Mesenchymal stem cell (in vitro differentiated cells and primary cell): ENCODE results near the gene ADARB2.

ENCODE experiments used
- DNase-seq: peaks from one replicate; pipeline ENCODE4 v3.0.0-alpha.2; 2013
- H2AFZ ChIP-seq: one replicate; pipeline ENCODE4 v1.6.1; 2013; ENCODE audit warnings: low read depth, mild to moderate bottlenecking, control low read depth, inconsistent platforms, low read length, moderate library complexity
- H2AK5ac ChIP-seq: 2 replicates; pipeline ENCODE4 v1.6.1; 2013; ENCODE audit warnings: low read length, moderate library complexity, mild to moderate bottlenecking, inconsistent platforms; ENCODE audit not compliant: severe bottlenecking
- H2BK120ac ChIP-seq: one replicate; pipeline ENCODE4 v1.6.1; 2013; ENCODE audit warnings: low read depth, mild to moderate bottlenecking, inconsistent platforms, low read length, moderate library complexity
- H2BK12ac ChIP-seq, 2 experiments: one replicate each; pipeline ENCODE4 v1.6.1; 2013; ENCODE audit warnings: inconsistent platforms in 2 of 2, low read length in 2 of 2, mild to moderate bottlenecking in 2 of 2, moderate library complexity in 2 of 2, control low read depth in 1 of 2
- H2BK15ac ChIP-seq: one replicate; pipeline ENCODE4 v1.6.1; 2013; ENCODE audit warnings: mild to moderate bottlenecking, low read depth, inconsistent platforms; ENCODE audit not compliant: poor library complexity, severe bottlenecking
- H2BK5ac ChIP-seq: 2 replicates; pipeline ENCODE4 v1.6.1; 2013; ENCODE audit warnings: low read depth, mild to moderate bottlenecking, low read length, control low read depth, inconsistent platforms; ENCODE audit not compliant: poor library complexity, severe bottlenecking
- H3K14ac ChIP-seq, 2 experiments: one replicate each; pipeline ENCODE4 v1.6.1; 2013; ENCODE audit warnings: inconsistent platforms in 2 of 2, low read length in 2 of 2, control low read depth in 1 of 2, mild to moderate bottlenecking in 1 of 2, moderate library complexity in 1 of 2
- H3K18ac ChIP-seq, 2 experiments: one replicate each; pipeline ENCODE4 v1.6.1; 2013; ENCODE audit warnings: inconsistent platforms in 2 of 2, low read length in 2 of 2, control low read depth in 1 of 2, low read depth in 1 of 2, mild to moderate bottlenecking in 1 of 2
- H3K23ac ChIP-seq, 2 experiments: one replicate each; pipeline ENCODE4 v1.6.1; 2013; ENCODE audit warnings: inconsistent platforms in 2 of 2, low read length in 2 of 2, mild to moderate bottlenecking in 2 of 2, moderate library complexity in 2 of 2, control low read depth in 1 of 2
- H3K27ac ChIP-seq: 2 replicates; pipeline ENCODE4 v1.5.1; 2013; ENCODE audit warnings: mild to moderate bottlenecking, moderate library complexity, low read length, control low read depth, inconsistent platforms; ENCODE audit not compliant: poor library complexity, severe bottlenecking
- H3K27me3 ChIP-seq, 2 experiments: 2 replicates each; pipeline versions ENCODE4 v1.6.1 to v1.7.0; 2013; ENCODE audit warnings: low read length in 2 of 2, mild to moderate bottlenecking in 2 of 2, moderate library complexity in 2 of 2, control low read depth in 1 of 2, inconsistent platforms in 1 of 2; ENCODE audit not compliant: control insufficient read depth in 1 of 2, insufficient read depth in 1 of 2
- H3K36me3 ChIP-seq, 2 experiments: 2 replicates each; pipeline versions ENCODE4 v1.6.1 to v1.7.0; 2013; ENCODE audit warnings: low read length in 2 of 2, control low read depth in 1 of 2, inconsistent platforms in 1 of 2, low read depth in 1 of 2, mild to moderate bottlenecking in 1 of 2; ENCODE audit not compliant: insufficient read depth in 2 of 2, control insufficient read depth in 1 of 2
- H3K4ac ChIP-seq, 2 experiments: one replicate each; pipeline ENCODE4 v1.6.1; 2013; ENCODE audit warnings: inconsistent platforms in 2 of 2, low read length in 2 of 2, mild to moderate bottlenecking in 2 of 2, moderate library complexity in 2 of 2, control low read depth in 1 of 2, low read depth in 1 of 2
- H3K4me1 ChIP-seq: 2 replicates; pipeline ENCODE4 v1.6.1; 2013; ENCODE audit warnings: low read depth, low read length, control low read depth; ENCODE audit not compliant: control insufficient read depth, insufficient read depth
- H3K4me2 ChIP-seq: 2 replicates; pipeline ENCODE4 v1.6.1; 2013; ENCODE audit warnings: low read length, mild to moderate bottlenecking, inconsistent platforms; ENCODE audit not compliant: poor library complexity, severe bottlenecking
- H3K4me3 ChIP-seq, 2 experiments: 2 replicates each; pipeline versions ENCODE4 v1.5.1 to v1.7.0; 2013; ENCODE audit warnings: low read length in 2 of 2, mild to moderate bottlenecking in 2 of 2, control low read depth in 1 of 2, low read depth in 1 of 2; ENCODE audit not compliant: insufficient read depth in 1 of 2
- H3K79me1 ChIP-seq: replicated peaks from 2 replicates; pipeline ENCODE4 v1.6.1; 2013; ENCODE audit warnings: mild to moderate bottlenecking, control low read depth, low read length, inconsistent platforms; ENCODE audit not compliant: poor library complexity, severe bottlenecking
- H3K9ac ChIP-seq: 2 replicates; pipeline ENCODE4 v1.7.0; 2013; ENCODE audit warnings: mild to moderate bottlenecking, low read length, moderate library complexity
- H3K9me3 ChIP-seq: 2 replicates; pipeline ENCODE4 v1.7.0; 2013; ENCODE audit warnings: mild to moderate bottlenecking, low read length; ENCODE audit not compliant: control insufficient read depth
- H4K8ac ChIP-seq: one replicate; pipeline ENCODE4 v1.6.1; 2013; ENCODE audit warnings: inconsistent platforms, mild to moderate bottlenecking, low read length, moderate library complexity
- H4K91ac ChIP-seq: one replicate; pipeline ENCODE4 v1.6.1; 2013; ENCODE audit warnings: mild to moderate bottlenecking, low read length, inconsistent platforms
- WGBS: methylation state at CpG from one replicate; pipeline ENCODE4 v1.1.7; 2013; ENCODE audit warnings: mixed read lengths; 5-methylcytosine and 5-hydroxymethylcytosine counted together

Gene ADARB2

GRCh38 chr10:1191752-1192151, 545.6 kb downstream of the ADARB2 start:
- Histone ChIP-seq H3K4ac (no peak overlapping the region), H3K9ac (no peak overlapping the region), H3K4me2 (no peak overlapping the region), H3K79me1 (no peaks in the 10 kb centered on the region), H3K18ac (no peak overlapping the region), H4K8ac (no peak overlapping the region), H2BK12ac (no peak overlapping the region), H3K14ac (no peak overlapping the region), H2BK15ac (no peak overlapping the region), H2BK5ac (no peak overlapping the region), H3K27me3 (peaks cover 10 to 54% of the 10 kb centered on the region in 2 experiments), H2BK120ac (no peak overlapping the region), H3K4me3 (no peak overlapping the region), H3K27ac (no peak overlapping the region), H3K23ac (no peak overlapping the region), H3K4me1 (no peaks in the 10 kb centered on the region), H3K36me3 (no peaks in the 10 kb centered on the region), H4K91ac (no peak overlapping the region), H2AK5ac (no peak overlapping the region), H3K9me3 (no peaks in the 10 kb centered on the region), H2AFZ (no peak overlapping the region)
- WGBS, result 85% methylated on average over 3 of the region's 7 CpGs
- DNase-seq, result no peak

DNA sequence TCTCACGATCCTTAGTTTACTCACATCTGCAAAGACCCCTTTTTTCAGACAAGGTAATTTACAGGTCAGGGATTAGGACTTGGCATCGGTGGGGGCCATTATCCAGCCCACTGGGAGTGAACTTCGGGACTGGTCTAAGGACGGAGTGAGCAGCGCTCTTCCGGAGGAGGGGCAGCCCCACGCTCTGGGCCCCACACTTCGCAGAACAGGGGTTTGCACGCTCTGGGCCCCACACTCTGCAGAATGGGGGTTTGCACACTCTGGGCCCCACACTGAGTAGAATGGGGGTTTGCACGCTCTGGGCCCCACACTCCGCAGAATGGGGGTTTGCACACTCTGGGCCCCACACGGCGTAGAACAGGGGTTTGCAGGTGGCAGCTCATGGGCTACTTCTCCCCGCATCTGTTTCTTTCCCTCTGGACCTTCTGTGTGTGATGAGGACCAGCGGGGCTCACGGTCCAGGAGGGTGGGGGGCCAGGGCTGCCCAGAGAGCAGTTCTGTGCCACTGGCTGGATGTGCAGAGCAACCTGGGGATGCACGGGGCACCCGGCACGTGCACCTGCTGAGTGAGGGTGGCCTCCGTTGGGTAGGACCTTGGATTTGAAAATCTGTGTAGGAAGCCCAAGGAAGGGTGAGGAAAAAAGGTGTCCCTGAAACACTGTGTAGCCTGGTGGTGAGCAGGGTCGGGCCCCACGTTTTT, 546.4 kb downstream of the ADARB2 start:
- no peak for DNase-seq

GRCh38 chr10:1190052-1190395, 547.3 kb downstream of the ADARB2 start:
- no peak overlapping the region for H3K14ac ChIP-seq
- 94% methylated on average over 12 of the region's 12 CpGs for WGBS
- H3K79me1 ChIP-seq, result no peaks in the 10 kb centered on the region
- H3K4me1 ChIP-seq, result no peaks in the 10 kb centered on the region
- no peak overlapping the region for H3K4me2 ChIP-seq
- H3K23ac ChIP-seq, result no peak overlapping the region
- no peak overlapping the region for H2BK12ac ChIP-seq
- no peak overlapping the region for H2AFZ ChIP-seq
- H4K91ac ChIP-seq, result no peak overlapping the region
- no peak overlapping the region for H4K8ac ChIP-seq
- DNase-seq, result no peak
- peaks cover 5 to 51% of the 10 kb centered on the region in 2 experiments for H3K27me3 ChIP-seq
- no peak overlapping the region for H2BK5ac ChIP-seq
- no peaks in the 10 kb centered on the region for H3K9me3 ChIP-seq
- no peak overlapping the region for H3K9ac ChIP-seq
- no peak overlapping the region for H3K4me3 ChIP-seq
- H2BK120ac ChIP-seq, result no peak overlapping the region
- H3K27ac ChIP-seq, result no peak overlapping the region
- H2BK15ac ChIP-seq, result no peak overlapping the region
- H2AK5ac ChIP-seq, result no peak overlapping the region
- H3K4ac ChIP-seq, result no peak overlapping the region
- no peaks in the 10 kb centered on the region for H3K36me3 ChIP-seq
- no peak overlapping the region for H3K18ac ChIP-seq

More for the DNA sequence above, 546.4 kb downstream of the ADARB2 start:
- no peak overlapping the region for H3K9ac ChIP-seq
- H2BK15ac ChIP-seq, result no peak overlapping the region
- H3K4me1 ChIP-seq, result no peaks in the 10 kb centered on the region
- H3K4me2 ChIP-seq, result no peak overlapping the region
- no peak overlapping the region for H4K8ac ChIP-seq
- H3K27ac ChIP-seq, result no peak overlapping the region
- H2AK5ac ChIP-seq, result no peak overlapping the region
- no peak overlapping the region for H2BK5ac ChIP-seq
- no peak overlapping the region for H2BK12ac ChIP-seq
- H3K36me3 ChIP-seq, result no peaks in the 10 kb centered on the region
- no peak overlapping the region for H4K91ac ChIP-seq
- no peak overlapping the region for H3K18ac ChIP-seq
- peaks cover 10 to 55% of the 10 kb centered on the region in 2 experiments for H3K27me3 ChIP-seq
- no peak overlapping the region for H3K23ac ChIP-seq
- 89% methylated on average over 22 of the region's 22 CpGs for WGBS
- H3K4me3 ChIP-seq, result no peak overlapping the region
- H3K79me1 ChIP-seq, result no peaks in the 10 kb centered on the region
- H2AFZ ChIP-seq, result no peak overlapping the region
- H3K14ac ChIP-seq, result no peak overlapping the region
- no peaks in the 10 kb centered on the region for H3K9me3 ChIP-seq
- no peak overlapping the region for H2BK120ac ChIP-seq
- H3K4ac ChIP-seq, result no peak overlapping the region

DNA sequence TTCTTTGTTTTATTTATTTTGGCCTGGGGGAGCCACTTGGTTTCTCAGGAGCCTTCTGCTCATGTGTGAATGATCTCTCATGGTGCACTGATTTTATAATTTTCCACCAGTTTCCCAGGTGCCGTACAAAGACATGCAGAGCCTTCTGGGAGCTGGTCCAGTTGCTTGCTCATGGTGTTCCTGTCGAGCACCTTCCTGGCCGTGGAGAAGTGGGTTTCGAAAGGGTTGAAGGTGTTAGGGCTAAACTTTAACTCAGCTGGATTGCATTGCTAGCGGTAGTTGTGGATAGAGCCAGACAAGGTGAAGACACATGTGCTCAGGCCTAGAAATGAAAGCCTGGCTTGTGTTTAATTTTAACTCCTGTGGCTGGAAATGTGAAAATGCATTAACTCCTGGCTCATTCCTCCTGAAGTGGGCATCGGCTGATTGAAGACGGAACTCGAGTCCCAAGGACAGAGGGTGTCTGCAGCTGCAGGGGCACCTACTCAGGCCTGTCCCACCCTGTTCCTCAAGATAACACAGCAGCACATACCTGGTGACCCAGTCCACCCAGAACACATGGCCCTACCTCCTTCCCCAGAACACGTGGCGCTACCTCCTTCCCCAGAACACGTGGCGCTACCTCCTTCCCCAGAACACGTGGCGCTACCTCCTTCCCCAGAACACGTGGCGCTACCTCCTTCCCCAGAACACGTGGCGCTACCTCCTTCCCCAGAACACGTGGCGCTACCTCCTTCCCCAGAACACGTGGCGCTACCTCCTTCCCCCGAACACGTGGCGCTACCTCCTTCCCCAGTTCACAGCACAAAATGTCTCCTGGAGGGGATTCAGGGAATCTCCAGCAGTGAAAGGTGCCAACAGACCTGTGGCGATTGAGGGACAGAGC, 547.9 kb downstream of the ADARB2 start:
- Histone ChIP-seq H3K9me3 (no peaks in the 10 kb centered on the region), H2BK15ac (no peak overlapping the region), H4K91ac (no peak overlapping the region), H3K4ac (no peak overlapping the region), H2AFZ (no peak overlapping the region), H3K27ac (no peak overlapping the region), H2BK12ac (no peak overlapping the region), H3K27me3 (peaks cover 5 to 48% of the 10 kb centered on the region in 2 experiments), H3K4me2 (no peak overlapping the region), H2BK5ac (no peak overlapping the region), H3K4me1 (no peaks in the 10 kb centered on the region), H3K18ac (no peak overlapping the region), H3K23ac (no peak overlapping the region), H3K79me1 (no peaks in the 10 kb centered on the region), H3K36me3 (no peaks in the 10 kb centered on the region), H2BK120ac (no peak overlapping the region), H3K14ac (no peak overlapping the region), H3K9ac (no peak overlapping the region), H4K8ac (no peak overlapping the region), H3K4me3 (no peak overlapping the region), H2AK5ac (no peak overlapping the region)
- DNase-seq, result no peak
- WGBS, result 87% methylated on average over 24 of the region's 26 CpGs
